ENCODE results near the gene DMRTB1.

DNA sequence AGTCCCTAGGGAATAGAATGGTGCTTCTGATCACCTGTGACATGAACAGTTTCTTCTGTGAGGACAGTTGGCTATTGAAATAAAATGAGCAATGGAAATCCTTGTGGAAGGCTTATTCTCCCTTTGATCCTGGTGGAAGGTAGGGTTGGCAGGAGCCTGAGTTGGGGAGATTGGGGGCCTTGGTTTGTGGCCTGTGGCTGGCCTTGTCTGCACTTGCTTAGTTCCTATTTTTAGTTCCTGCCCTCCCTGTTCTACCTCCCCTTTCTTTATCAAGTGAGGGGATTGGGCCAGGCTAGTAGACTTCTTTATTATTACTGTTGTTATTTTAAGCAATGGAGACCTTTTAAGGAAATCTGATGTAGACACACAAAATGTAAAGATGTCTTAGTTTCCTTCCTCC is 8.2 kb downstream of the DMRTB1 start:
- TF ChIP-seq, protein P1, sequence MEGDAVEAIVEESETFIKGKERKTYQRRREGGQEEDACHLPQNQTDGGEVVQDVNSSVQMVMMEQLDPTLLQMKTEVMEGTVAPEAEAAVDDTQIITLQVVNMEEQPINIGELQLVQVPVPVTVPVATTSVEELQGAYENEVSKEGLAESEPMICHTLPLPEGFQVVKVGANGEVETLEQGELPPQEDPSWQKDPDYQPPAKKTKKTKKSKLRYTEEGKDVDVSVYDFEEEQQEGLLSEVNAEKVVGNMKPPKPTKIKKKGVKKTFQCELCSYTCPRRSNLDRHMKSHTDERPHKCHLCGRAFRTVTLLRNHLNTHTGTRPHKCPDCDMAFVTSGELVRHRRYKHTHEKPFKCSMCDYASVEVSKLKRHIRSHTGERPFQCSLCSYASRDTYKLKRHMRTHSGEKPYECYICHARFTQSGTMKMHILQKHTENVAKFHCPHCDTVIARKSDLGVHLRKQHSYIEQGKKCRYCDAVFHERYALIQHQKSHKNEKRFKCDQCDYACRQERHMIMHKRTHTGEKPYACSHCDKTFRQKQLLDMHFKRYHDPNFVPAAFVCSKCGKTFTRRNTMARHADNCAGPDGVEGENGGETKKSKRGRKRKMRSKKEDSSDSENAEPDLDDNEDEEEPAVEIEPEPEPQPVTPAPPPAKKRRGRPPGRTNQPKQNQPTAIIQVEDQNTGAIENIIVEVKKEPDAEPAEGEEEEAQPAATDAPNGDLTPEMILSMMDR (IDR thresholded peaks at IDR 0.05; ENCODE audit: control extremely low read depth in 1 of 3, insufficient read depth in 1 of 3, low read depth in 1 of 3, low read length in 3 of 3): no peak
- no peak for TF ChIP-seq TAF1 (IDR thresholded peaks at IDR 0.05; ENCODE audit: low read depth, low read length)
- TF ChIP-seq POLR2AphosphoS5 (IDR thresholded peaks at IDR 0.05; ENCODE audit: low read depth, low read length): no peak
- no peak for TF ChIP-seq SRF (IDR thresholded peaks at IDR 0.05; ENCODE audit: low read depth, low read length)
- TF ChIP-seq RFX5 (IDR thresholded peaks at IDR 0.05; ENCODE audit: borderline replicate concordance, low read depth, low read length): no peak
- TF ChIP-seq EP300 (IDR thresholded peaks at IDR 0.05; ENCODE audit: borderline replicate concordance in 1 of 2, low read depth in 2 of 2, low read length in 2 of 2): no peak
- no peak for TF ChIP-seq FOSL1 (IDR thresholded peaks at IDR 0.05; ENCODE audit: insufficient read depth, low read depth, low read length)
- TF ChIP-seq ASH2L (IDR thresholded peaks at IDR 0.05; ENCODE audit: low read length): no peak
- TF ChIP-seq TCF12 (IDR thresholded peaks at IDR 0.05; ENCODE audit: low read depth, low read length): no peak
- TF ChIP-seq MAFK (IDR thresholded peaks at IDR 0.05; ENCODE audit: low read depth, low read length): no peak
- no peak for TF ChIP-seq CHD2 (IDR thresholded peaks at IDR 0.05; ENCODE audit: low read length)
- TF ChIP-seq EZH2 (IDR thresholded peaks at IDR 0.05; ENCODE audit: low read depth, low read length, severe bottlenecking): no peak
- no peak for TF ChIP-seq YY1 (IDR thresholded peaks at IDR 0.05; ENCODE audit: low read depth, low read length)
